GM10266 (cell line): Measurements from ENCODE around the gene PAPPA.

ENCODE experiments used
- DNase-seq: peaks from one replicate; pipeline ENCODE4 v3.0.0; 2012; ENCODE audit errors: extremely low spot score
- TF ChIP-seq, protein P1 (sequence below): IDR thresholded peaks from 2 replicates; pipeline ENCODE4 v1.5.1; 2012; ENCODE audit warnings: mild to moderate bottlenecking, low read depth; ENCODE audit not compliant: control insufficient read depth, insufficient read depth; ENCODE audit errors: missing control alignments

PAPPA gene

DNA sequence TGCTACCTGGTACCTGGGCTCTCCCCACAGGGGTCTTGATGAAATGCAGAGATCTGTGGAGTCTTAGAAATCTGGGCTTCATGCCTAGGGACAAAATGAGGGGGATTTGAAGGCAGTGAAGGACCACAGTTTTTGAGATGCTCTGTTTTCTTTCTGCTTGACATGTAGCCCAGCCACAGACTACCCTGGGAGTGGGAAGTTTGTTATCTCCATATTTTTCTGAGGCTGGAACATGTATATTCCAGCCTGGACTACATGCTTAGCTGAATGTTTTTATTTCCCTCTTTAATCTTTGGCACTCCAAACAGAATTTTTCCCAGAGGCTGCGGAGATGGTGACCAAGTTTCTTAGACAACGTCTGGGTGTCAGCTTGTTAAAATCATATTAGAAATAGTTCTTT lies 252.9 kb downstream of the PAPPA start:
- DNase-seq = no peak
- TF ChIP-seq, protein P1, sequence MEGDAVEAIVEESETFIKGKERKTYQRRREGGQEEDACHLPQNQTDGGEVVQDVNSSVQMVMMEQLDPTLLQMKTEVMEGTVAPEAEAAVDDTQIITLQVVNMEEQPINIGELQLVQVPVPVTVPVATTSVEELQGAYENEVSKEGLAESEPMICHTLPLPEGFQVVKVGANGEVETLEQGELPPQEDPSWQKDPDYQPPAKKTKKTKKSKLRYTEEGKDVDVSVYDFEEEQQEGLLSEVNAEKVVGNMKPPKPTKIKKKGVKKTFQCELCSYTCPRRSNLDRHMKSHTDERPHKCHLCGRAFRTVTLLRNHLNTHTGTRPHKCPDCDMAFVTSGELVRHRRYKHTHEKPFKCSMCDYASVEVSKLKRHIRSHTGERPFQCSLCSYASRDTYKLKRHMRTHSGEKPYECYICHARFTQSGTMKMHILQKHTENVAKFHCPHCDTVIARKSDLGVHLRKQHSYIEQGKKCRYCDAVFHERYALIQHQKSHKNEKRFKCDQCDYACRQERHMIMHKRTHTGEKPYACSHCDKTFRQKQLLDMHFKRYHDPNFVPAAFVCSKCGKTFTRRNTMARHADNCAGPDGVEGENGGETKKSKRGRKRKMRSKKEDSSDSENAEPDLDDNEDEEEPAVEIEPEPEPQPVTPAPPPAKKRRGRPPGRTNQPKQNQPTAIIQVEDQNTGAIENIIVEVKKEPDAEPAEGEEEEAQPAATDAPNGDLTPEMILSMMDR = no peak

DNA sequence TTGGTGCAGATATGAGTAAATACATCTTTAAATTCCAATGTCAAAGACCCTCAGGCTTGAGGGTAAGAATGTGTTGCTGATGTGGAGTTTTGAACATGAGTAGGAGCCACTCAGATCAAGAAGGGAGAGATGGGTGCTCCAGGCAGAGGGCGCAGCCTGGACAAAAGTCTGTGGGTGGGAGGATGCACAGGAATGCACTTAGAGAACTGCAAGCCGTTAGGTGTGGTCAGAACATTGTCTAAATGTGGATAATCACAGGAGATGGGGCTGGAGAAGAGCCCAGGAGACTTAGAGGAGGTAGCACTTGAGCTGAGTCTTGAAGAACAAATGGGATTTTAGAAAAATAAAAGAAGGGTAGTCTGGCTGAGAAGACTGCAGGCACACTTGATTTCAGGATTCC lies 255.5 kb downstream of the PAPPA start:
- TF ChIP-seq, protein P1 = no peak
- DNase-seq = no peak

DNA sequence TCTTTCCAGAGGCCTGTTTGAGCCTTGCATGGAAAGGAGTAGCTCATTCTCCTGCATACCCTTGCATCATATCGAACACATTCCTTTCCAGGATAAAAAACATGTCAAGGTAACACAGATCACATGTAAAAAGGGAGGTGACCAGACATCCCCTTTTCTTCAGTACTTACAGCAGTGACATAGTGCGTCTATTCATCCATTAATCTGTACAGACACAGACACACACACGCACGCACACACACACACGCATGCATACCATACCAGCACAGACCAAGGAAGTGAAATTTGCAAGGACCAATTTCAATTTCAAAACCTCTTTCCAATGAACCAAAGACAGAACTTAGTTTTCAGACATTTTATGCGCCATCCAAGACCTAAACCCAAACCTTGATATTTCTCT lies 256.0 kb downstream of the PAPPA start:
- TF ChIP-seq, protein P1 = no peak
- DNase-seq = no peak

DNA sequence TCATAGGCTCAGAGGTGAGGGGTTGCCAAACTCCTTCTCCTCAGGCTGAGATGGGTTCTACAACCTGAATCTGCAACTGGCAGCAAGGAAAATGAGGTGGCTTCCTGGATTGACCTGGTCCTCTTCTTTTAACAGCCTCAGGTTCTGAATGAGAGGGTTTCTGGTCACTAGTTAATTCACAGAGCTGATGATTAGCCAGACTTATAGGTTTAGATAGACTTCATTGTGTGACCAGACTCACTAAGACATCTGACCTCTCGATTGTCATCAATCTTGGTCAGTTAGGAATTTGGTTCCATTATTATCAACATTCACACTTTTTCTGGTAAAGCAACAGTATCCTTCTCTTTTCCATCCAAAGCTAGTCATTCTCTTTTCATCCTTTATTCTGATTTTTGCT lies 257.9 kb downstream of the PAPPA start:
- no peak for DNase-seq
- TF ChIP-seq, protein P1 = no peak

DNA sequence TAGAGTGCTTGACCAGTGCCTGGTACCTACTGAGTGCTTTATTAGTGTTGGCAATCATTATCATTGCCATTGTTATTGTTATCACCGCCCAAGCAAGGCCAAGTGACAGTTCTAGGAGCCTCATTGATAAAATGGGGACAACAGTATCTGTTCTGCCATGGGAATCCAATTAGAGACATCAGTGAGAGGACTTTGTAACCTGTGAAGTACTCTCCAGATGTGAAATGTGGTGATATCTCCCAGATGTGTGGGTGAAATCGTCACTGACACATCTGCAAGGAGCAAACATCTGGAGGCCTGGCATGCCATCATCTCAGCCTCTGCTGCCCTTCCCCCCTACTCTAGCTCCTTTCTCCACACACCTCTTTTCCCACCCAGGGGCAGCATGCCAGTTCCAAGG lies 260.8 kb downstream of the PAPPA start:
- TF ChIP-seq, protein P1 = no peak
- no peak for DNase-seq

DNA sequence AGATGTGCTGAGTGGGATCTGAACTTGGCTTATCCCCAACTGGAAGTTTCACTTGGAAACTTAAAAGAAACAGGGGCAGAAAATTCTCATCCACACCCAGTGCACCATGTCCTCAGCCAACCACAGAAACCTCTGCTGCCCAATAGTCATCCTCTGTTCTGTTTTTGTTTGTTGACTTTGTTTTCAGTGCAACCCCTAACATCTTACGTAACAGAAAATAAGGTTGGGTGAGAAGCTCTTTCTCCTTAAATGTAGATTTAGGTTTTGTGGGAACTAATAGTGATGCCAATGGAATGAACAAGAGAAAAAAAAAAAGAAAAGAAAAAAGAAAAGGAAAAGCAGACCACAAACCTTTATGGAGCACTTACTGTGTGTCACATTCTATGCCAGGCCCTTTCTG lies 262.8 kb downstream of the PAPPA start:
- DNase-seq = no peak
- TF ChIP-seq, protein P1 = no peak

DNA sequence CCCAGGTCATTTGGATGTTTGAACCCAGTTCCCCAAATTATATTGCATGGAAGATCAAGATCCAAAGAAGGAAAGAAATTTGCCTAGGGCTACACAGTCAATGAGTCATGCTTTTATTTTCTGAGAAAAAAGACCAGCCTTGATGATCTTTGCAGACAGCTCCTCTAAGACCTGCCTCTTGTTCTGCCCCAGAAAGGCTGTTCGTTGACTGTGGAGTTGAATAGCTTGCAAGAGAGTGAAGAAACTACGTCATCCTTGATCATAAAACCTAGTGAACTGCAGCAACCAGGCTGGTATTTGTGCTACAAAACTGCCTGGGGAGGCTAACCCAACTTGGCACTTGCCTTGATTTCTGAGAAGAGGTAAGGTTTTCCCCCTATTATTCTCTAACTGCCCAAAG lies 263.9 kb downstream of the PAPPA start:
- TF ChIP-seq, protein P1 = no peak
- no peak for DNase-seq
